Testis (tissue), 3 donors: ENCODE results near the gene CLSTN1. TPM values are rescaled to one million over a fixed set of nuclear protein-coding genes. Genes with fewer than 3 reads are reported as not detected.

Experiments
- DNase-seq: peaks from one replicate; pipeline ENCODE4 v3.0.0-alpha.2; 2019
- H3K27ac ChIP-seq, 2 donors: fragments of 200-600 bp; sonication (generic); one replicate each; pipeline ENCODE4 v1.5.1; 2019
- H3K27me3 ChIP-seq: fragments of 200-600 bp; sonication (generic); one replicate; pipeline ENCODE4 v1.5.1; 2019
- H3K36me3 ChIP-seq: fragments of 200-600 bp; sonication (generic); one replicate; pipeline ENCODE4 v1.5.1; 2017; ENCODE audit warnings: low read depth; ENCODE audit errors: missing control alignments
- H3K4me1 ChIP-seq: fragments of 200-600 bp; sonication (generic); one replicate; pipeline ENCODE4 v1.5.1; 2019
- H3K4me3 ChIP-seq, 2 donors: fragments of 200-600 bp; sonication (generic); one replicate each; pipeline ENCODE4 v1.5.1; 2017 to 2019
- H3K9me3 ChIP-seq: fragments of 200-600 bp; sonication (generic); one replicate; pipeline ENCODE4 v1.5.1; 2017
- CTCF ChIP-seq, 3 experiments: fragments of 450-650 bp in 2 of 3; fragments of 200-600 bp in 1 of 3; sonication (generic) in 1 of 3; IDR thresholded peaks; one replicate each; pipeline ENCODE4 v1.5.1; 2016 to 2019; ENCODE audit warnings: antibody characterized with exemption in 3 of 3, mild to moderate bottlenecking in 2 of 3, moderate library complexity in 1 of 3
- POLR2A ChIP-seq: fragments of 450-650 bp; IDR thresholded peaks from one replicate; pipeline ENCODE4 v1.6.1; 2017; ENCODE audit warnings: antibody characterized with exemption, mild to moderate bottlenecking, moderate library complexity
- WGBS, 2 donors: methylation state at CpG; one replicate each; pipeline ENCODE4 v1.1.5; 2018; 5-methylcytosine and 5-hydroxymethylcytosine counted together
- intact Hi-C: fragments of 100-400 bp; cut with DNase I; formaldehyde crosslinking; loops from one replicate; pipeline ENCODE4 v1.15.1; 2023; ENCODE audit warnings: low total_unique reads
- polyA plus RNA-seq: library from polyadenylated mRNA; stranded (reverse); fragments of 350-450 nt; fragmentation: Illumina TruSeq; extraction: RNeasy Lipid Tissue Mini Kit (QIAGEN cat#74804); gene quantifications from one replicate; pipeline ENCODE4 v1.2.3, GENCODE V29; 2014; ENCODE audit warnings: low read depth, low replicate concordance; ENCODE audit not compliant: insufficient read depth
- total RNA-seq, 2 donors: library from RNA; depleted of rRNA; stranded (reverse); fragments of >200 nt; gene quantifications; one replicate each; pipeline ENCODE4 v1.2.3, GENCODE V29; 2016

Gene CLSTN1
- total and polyA plus RNA-seq, 3 donors from 2014 or later: 52.6 to 70.2 (median 60.4) TPM

DNA sequence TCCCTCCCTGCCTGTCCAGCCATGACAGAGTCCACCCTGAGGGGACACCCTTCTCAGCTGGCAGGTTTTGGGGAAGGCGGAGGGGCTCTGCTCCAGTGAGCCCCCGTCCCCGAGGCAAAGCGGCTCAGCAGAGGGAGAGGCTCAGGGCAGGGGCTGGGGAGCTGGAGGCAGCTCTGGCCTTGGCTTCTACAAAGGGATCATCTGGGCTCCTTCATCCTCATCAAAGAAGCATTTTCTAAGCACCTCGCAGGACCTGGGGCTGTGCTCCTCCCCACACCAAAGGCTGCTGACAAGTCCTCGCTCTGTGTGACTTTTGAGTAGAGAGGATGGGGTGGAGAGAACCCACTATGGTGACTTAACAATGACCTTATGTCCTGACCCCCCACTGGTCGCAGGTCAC is 21.0 kb upstream of the CLSTN1 start:
- no peaks in the 10 kb centered on the region for H3K9me3 ChIP-seq
- 79 to 85% methylated on average over 5 of the region's 7 CpGs for WGBS, 2 donors
- no peaks in the 10 kb centered on the region for H3K27me3 ChIP-seq
- TF ChIP-seq CTCF (IDR thresholded peaks at IDR 0.05) (no peak), POLR2A (no peak)
- no peaks in the 10 kb centered on the region for H3K36me3 ChIP-seq
- peaks cover 5% of the 10 kb centered on the region for H3K4me1 ChIP-seq
- H3K27ac ChIP-seq: no peak overlapping the region
- DNase-seq: no peak
- no peak overlapping the region for H3K4me3 ChIP-seq
- intact Hi-C loops: no loop called here

- intact Hi-C loops: no loop called here
- DNase-seq: no peak
- TF ChIP-seq CTCF (IDR thresholded peaks at IDR 0.05) (no peak), POLR2A (no peak)
- WGBS, 2 donors: 69 to 84% methylated on average over 7 to 12 of the region's 12 CpGs
- Histone ChIP-seq H3K36me3 (no peaks in the 10 kb centered on the region), H3K4me3 (no peak overlapping the region), H3K27ac (no peak overlapping the region), H3K9me3 (no peaks in the 10 kb centered on the region), H3K4me1 (peaks cover 5% of the 10 kb centered on the region), H3K27me3 (no peaks in the 10 kb centered on the region)
Measured at GRCh38 chr1:9844106-9844505, 20.3 kb upstream of the CLSTN1 start.

GRCh38 chr1:9843576-9843945 is 19.8 kb upstream of the CLSTN1 start:
- TF ChIP-seq CTCF (IDR thresholded peaks at IDR 0.05) (no peak), POLR2A (no peak)
- WGBS, 2 donors: 83% methylated on average over 7 of the region's 7 CpGs; no CpG with 5 or more reads in 1 of the 2 donors
- no peaks in the 10 kb centered on the region for H3K9me3 ChIP-seq
- intact Hi-C loops: no loop called here
- H3K27me3 ChIP-seq: no peaks in the 10 kb centered on the region
- no peak for DNase-seq
- H3K4me3 ChIP-seq: no peak overlapping the region
- peaks cover 5% of the 10 kb centered on the region for H3K4me1 ChIP-seq
- no peak overlapping the region for H3K27ac ChIP-seq
- H3K36me3 ChIP-seq: no peaks in the 10 kb centered on the region

GRCh38 chr1:9842781-9843575 is 19.2 kb upstream of the CLSTN1 start:
- no peaks in the 10 kb centered on the region for H3K9me3 ChIP-seq
- intact Hi-C loops: no loop called here
- no peaks in the 10 kb centered on the region for H3K27me3 ChIP-seq
- no peak for DNase-seq
- TF ChIP-seq CTCF (IDR thresholded peaks at IDR 0.05): no peak
- no peak for TF ChIP-seq POLR2A
- no peak overlapping the region for H3K4me3 ChIP-seq
- H3K36me3 ChIP-seq: no peaks in the 10 kb centered on the region
- 73 to 78% methylated on average over 8 to 20 of the region's 20 CpGs for WGBS, 2 donors
- no peak overlapping the region for H3K27ac ChIP-seq
- H3K4me1 ChIP-seq: peaks cover 5% of the 10 kb centered on the region
